ENCODE results near the gene NPBWR2. TPM values are rescaled to one million over a fixed set of nuclear protein-coding genes. Genes with fewer than 3 reads are reported as not detected.
A peak's percentile ranks its signal among the peaks of the same experiment; 100 is the strongest.

Gene NPBWR2
- total and polyA plus RNA-seq, 4 donors: not detected

GRCh38 chr20:64080013-64080812 is 27.2 kb downstream of the NPBWR2 start, which contains the start of gene OPRL1:
OPRL1 (plus strand) TSS chr20:64080082; CDS start chr20:64092721, 12,639 bp downstream.
- Histone ChIP-seq H3K36me3 (ENCODE audit: control insufficient read depth in 4 of 4, insufficient read depth in 3 of 4, low read depth in 1 of 4, low read length in 3 of 4) (no peaks in the 10 kb centered on the region), H3K9ac (ENCODE audit: low read depth in 1 of 2, low read length in 2 of 2) (peak within 1 kb of the TSS; percentile 1 to 25), H3K27ac (ENCODE audit: low read depth in 1 of 2, low read length in 2 of 2) (peak within 1 kb of the TSS; percentile 50 to 74), H3K4me3 (ENCODE audit: low read depth in 1 of 3, low read length in 3 of 3) (peak within 1 kb of the TSS; percentile 45 to 66 (median 61)), H3K4me1 (ENCODE audit: control insufficient read depth in 4 of 4, insufficient read depth in 4 of 4, low read length in 3 of 4) (peaks cover 14 to 35% (median 19%) of the 10 kb centered on the region in 4 donors), H3K27me3 (ENCODE audit: control insufficient read depth in 4 of 4, insufficient read depth in 4 of 4, low read length in 3 of 4) (peaks cover 0 to 6% (median 0%) of the 10 kb centered on the region in 4 donors), H3K9me3 (ENCODE audit: control insufficient read depth in 4 of 4, low read length in 3 of 4) (no peaks in the 10 kb centered on the region)
- 18% methylated on average over 62 of the region's 62 CpGs for WGBS
- DNase-seq (ENCODE audit: low spot score): no peak
- TF ChIP-seq CTCF (IDR thresholded peaks at IDR 0.05; ENCODE audit: low read depth, low read length, missing input control): no peak
- TF ChIP-seq REST (IDR thresholded peaks at IDR 0.05): no peak
- TF ChIP-seq ZBTB33 (IDR thresholded peaks at IDR 0.05): no peak
- TF ChIP-seq YY1 (IDR thresholded peaks at IDR 0.05): no peak
- no peak for TF ChIP-seq HNF4G (IDR thresholded peaks at IDR 0.05)
- no peak for TF ChIP-seq NR2F2 (IDR thresholded peaks at IDR 0.05)
- TF ChIP-seq HNF4A (conservative IDR thresholded peaks at IDR 0.05): no peak

- H3K36me3 ChIP-seq (ENCODE audit: control insufficient read depth in 4 of 4, insufficient read depth in 3 of 4, low read depth in 1 of 4, low read length in 3 of 4): no peaks in the 10 kb centered on the region
- H3K27ac ChIP-seq (ENCODE audit: low read depth in 1 of 2, low read length in 2 of 2): peak within 1 kb of the TSS; percentile 50 to 74
- 1% methylated on average over 73 of the region's 73 CpGs for WGBS
- no peaks in the 10 kb centered on the region for H3K27me3 ChIP-seq (ENCODE audit: control insufficient read depth in 4 of 4, insufficient read depth in 4 of 4, low read length in 3 of 4)
- peak within 1 kb of the TSS; percentile 1 to 25 for H3K9ac ChIP-seq (ENCODE audit: low read depth in 1 of 2, low read length in 2 of 2)
- peak within 1 kb of the TSS; percentile 45 to 66 (median 61) for H3K4me3 ChIP-seq (ENCODE audit: low read depth in 1 of 3, low read length in 3 of 3)
- peak; percentile 55 for DNase-seq (ENCODE audit: low spot score)
- H3K4me1 ChIP-seq (ENCODE audit: control insufficient read depth in 4 of 4, insufficient read depth in 4 of 4, low read length in 3 of 4): peaks cover 14 to 35% (median 19%) of the 10 kb centered on the region in 4 donors
- H3K9me3 ChIP-seq (ENCODE audit: control insufficient read depth in 4 of 4, low read length in 3 of 4): no peaks in the 10 kb centered on the region
- TF ChIP-seq HNF4G (IDR thresholded peaks at IDR 0.05) (no peak), HNF4A (conservative IDR thresholded peaks at IDR 0.05) (no peak)
Measured at GRCh38 chr20:64079273-64080012, 27.9 kb downstream of the NPBWR2 start, which contains the start of gene RGS19. RGS19 (minus strand) TSS chr20:64079518; CDS start chr20:64076886, 2,632 bp downstream.

Data from liver (tissue), 9 donors.